ENCODE measurements around the gene COL19A1.

Gene COL19A1

DNA sequence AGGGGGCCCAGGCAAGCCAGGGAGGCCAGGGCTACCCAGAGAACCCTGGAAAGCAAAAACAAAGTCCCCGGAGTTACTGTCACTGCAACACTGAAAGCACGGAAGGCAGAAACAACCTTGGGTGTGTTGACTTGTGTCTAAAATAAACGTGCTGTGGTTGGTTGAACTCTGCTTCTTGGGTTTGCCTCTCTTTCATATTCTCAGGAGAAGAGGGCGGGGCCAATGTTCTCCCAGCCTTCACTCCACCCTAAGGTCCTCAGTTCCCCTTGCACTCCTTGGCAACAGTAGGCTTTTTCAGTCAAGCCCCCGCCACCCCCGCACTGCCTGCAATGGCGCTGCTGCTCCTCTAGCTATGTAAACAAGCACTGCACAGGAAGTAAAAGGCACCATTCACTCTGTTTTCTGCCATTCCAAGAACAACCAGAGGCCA lies 375.6 kb downstream of the COL19A1 start:
- no peak for DNase-seq

DNA sequence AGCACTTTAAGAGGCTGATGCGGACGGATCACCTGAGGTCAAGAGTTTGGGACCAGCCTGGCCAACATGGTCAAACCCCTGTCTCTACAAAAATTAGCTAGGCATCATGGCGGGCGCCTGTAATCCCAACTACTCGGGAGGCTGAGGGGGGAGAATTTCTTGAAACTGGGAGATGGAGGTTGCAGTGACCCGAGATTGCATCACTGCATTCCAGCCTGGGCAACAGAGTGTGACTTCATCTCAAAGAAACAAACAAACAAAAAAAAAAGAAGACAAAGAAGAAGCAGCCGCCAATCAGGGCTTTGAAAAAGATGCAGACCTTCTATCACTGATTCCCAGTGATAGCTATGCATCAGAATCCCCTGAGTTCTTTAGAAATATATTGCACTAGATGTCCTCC lies 379.8 kb downstream of the COL19A1 start:
- DNase-seq, result no peak

DNA sequence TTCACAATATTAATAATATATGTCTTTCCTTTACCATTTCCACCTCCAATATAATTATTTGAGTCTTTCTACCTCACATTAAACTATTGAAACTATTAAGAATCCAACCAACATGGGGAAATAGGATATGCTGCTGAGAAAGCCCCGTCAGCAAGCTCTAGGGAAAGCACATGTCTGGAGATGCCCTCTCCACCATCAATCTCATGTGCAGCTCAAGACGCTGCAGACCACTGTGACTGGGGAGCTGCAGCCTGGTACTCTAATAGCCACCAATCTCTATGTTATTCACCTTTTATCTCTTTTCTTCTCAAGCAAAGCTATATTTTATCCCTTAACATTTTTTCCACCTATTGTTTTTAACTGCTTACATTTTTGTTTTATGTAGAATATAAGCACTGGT lies 386.2 kb downstream of the COL19A1 start:
- no peak for DNase-seq

DNA sequence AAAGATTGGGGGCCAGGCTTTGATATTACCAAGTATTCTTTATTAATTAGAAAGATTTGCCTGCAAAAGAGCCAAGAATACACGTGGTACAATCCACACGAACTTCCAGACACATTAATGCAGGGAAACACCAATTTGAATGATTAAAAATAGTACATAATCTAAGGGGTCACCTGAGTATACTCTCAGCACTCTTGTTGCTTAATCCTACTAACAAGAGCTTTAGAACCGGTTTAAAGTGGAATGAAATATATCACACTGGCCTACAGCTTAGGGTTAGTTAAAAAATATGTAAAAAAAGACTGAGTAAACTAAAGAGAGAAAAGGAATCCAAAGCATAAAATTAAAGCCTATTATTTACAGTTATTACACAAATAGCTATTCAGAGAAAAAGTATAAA lies 387.6 kb downstream of the COL19A1 start:
- DNase-seq, result no peak

DNA sequence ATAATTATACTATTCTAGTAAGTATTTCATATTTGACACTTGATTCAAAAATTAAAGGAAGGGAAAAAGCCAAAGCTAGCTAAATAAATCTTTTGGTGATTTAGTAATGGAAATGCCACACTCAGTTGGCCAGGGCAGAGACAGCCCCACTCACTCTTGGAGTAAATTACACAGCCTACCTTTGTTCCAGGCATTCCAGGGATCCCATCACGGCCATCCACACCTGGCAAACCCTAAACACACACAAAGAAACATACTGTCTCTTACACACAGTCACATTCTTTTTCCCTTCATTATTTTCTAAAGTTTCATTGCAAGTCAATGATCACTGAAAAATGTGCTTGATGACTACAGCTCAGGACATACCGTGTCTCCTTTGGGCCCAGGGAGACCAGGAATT lies 388.4 kb downstream of the COL19A1 start:
- DNase-seq, result no peak

DNA sequence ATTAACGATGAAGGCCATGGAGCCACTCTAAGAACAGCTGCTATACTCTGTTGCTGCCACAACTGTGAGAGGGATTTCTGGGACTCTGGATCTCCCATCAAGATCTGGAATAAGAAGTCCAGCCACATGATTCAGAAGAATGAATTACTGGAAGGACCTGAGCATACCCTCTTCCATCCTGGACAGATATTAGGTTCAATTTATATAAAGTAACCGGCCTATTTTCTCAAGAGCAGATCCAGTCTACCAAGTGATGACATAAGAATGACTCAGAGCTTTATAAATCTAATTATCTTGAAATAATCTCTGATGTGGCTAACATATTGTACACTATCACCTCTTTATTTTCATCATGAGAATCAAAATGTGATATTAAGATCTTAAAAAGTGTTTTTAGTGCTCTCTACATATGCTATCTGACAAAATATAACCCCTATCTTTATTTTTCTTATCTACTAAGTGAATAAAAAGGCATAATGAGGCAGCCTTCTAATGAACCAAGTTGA lies 391.5 kb downstream of the COL19A1 start:
- no peak for DNase-seq

DNA sequence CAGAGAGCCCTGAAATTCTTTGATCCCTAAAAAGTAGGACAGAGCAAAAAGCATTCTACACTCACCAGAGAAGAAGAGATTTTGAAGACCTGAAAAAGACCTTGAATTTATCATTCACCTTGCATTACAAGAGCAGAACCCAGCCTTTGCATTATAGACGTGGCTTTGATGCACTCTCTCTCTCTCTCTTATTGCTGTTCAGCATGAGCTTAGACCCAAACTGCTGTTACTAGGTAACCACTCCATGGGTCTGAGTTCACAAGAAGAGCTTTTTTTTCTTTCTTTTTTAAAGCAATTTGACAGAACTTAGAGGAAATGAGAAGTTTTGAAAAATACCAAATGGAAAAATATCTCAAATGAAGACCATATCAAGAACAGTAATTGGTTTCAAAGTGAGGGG lies 392.1 kb downstream of the COL19A1 start:
- no peak for DNase-seq
